Ishikawa (cell line): ENCODE data around the gene CD47.

Experiments used
- CEBPB ChIP-seq: IDR thresholded peaks from 2 replicates; pipeline ENCODE4 v1.6.1; 2012
- CREB1 ChIP-seq: IDR thresholded peaks from 2 replicates; pipeline ENCODE4 v1.6.1; 2012; ENCODE audit warnings: low read depth
- EGR1 ChIP-seq: IDR thresholded peaks from 2 replicates; pipeline ENCODE4 v1.6.1; 2012
- EP300 ChIP-seq: IDR thresholded peaks from 2 replicates; pipeline ENCODE4 v1.6.1; 2012; ENCODE audit warnings: borderline replicate concordance
- FOXM1 ChIP-seq: IDR thresholded peaks from 2 replicates; pipeline ENCODE4 v1.6.1; 2012; ENCODE audit warnings: low read depth, borderline replicate concordance
- MAX ChIP-seq: IDR thresholded peaks from 2 replicates; pipeline ENCODE4 v1.6.1; 2012
- NFIC ChIP-seq: IDR thresholded peaks from 2 replicates; pipeline ENCODE4 v1.6.1; 2012
- RAD21 ChIP-seq: IDR thresholded peaks from 2 replicates; pipeline ENCODE4 v1.6.1; 2012; ENCODE audit warnings: low read depth
- REST ChIP-seq: IDR thresholded peaks from 2 replicates; pipeline ENCODE4 v1.6.1; 2012; ENCODE audit warnings: low read depth, mild to moderate bottlenecking
- TAF1 ChIP-seq: IDR thresholded peaks from 2 replicates; pipeline ENCODE4 v1.6.1; 2012; ENCODE audit warnings: low read depth, mild to moderate bottlenecking
- TCF12 ChIP-seq: IDR thresholded peaks from 2 replicates; pipeline ENCODE4 v1.6.1; 2012; ENCODE audit warnings: low read depth
- TEAD4 ChIP-seq: IDR thresholded peaks from 2 replicates; pipeline ENCODE4 v1.6.1; 2012
- USF1 ChIP-seq: IDR thresholded peaks from 2 replicates; pipeline ENCODE4 v1.6.1; 2012
- YY1 ChIP-seq: IDR thresholded peaks from 2 replicates; pipeline ENCODE4 v1.6.1; 2012; ENCODE audit warnings: low read depth
- ZBTB7A ChIP-seq: IDR thresholded peaks from 2 replicates; pipeline ENCODE4 v1.6.1; 2012; ENCODE audit warnings: low read depth

The CD47 gene

GRCh38 chr3:108017587-108017986 lies 73.2 kb downstream of the CD47 start:
- TF ChIP-seq MAX, result no peak
- no peak for TF ChIP-seq REST
- no peak for TF ChIP-seq FOXM1
- no peak for TF ChIP-seq CREB1
- TF ChIP-seq USF1, result no peak
- TF ChIP-seq TEAD4, result no peak
- TF ChIP-seq ZBTB7A, result no peak

- TF ChIP-seq TEAD4, result no peak
- TF ChIP-seq CREB1, result no peak
- no peak for TF ChIP-seq TCF12
- TF ChIP-seq EGR1, result no peak
- no peak for TF ChIP-seq MAX
- no peak for TF ChIP-seq TAF1
- TF ChIP-seq RAD21, result no peak
- TF ChIP-seq FOXM1, result no peak
- no peak for TF ChIP-seq NFIC
- TF ChIP-seq REST, result no peak
- no peak for TF ChIP-seq CEBPB
- TF ChIP-seq EP300, result no peak
- no peak for TF ChIP-seq YY1
- TF ChIP-seq USF1, result no peak
- TF ChIP-seq ZBTB7A, result no peak
These were observed 75.9 kb downstream of the CD47 start for GRCh38 chr3:108014943-108015342.

- TF ChIP-seq TEAD4 (no peak), FOXM1 (no peak), EP300 (no peak), TCF12 (no peak), USF1 (no peak), CREB1 (no peak), MAX (no peak), ZBTB7A (no peak), TAF1 (no peak), CEBPB (no peak), EGR1 (no peak), YY1 (no peak), NFIC (no peak), RAD21 (no peak), REST (no peak)
These were observed 77.4 kb downstream of the CD47 start for GRCh38 chr3:108013141-108014055.
